GM18526 (cell line): ENCODE measurements around the gene CDK16.
A peak's percentile ranks its signal among the peaks of the same experiment; 100 is the strongest.

ENCODE experiments used
- POLR2A ChIP-seq: IDR thresholded peaks from 3 replicates; pipeline ENCODE4 v1.6.1; 2011; ENCODE audit not compliant: insufficient read length; ENCODE audit errors: extremely low read depth

The CDK16 gene

DNA sequence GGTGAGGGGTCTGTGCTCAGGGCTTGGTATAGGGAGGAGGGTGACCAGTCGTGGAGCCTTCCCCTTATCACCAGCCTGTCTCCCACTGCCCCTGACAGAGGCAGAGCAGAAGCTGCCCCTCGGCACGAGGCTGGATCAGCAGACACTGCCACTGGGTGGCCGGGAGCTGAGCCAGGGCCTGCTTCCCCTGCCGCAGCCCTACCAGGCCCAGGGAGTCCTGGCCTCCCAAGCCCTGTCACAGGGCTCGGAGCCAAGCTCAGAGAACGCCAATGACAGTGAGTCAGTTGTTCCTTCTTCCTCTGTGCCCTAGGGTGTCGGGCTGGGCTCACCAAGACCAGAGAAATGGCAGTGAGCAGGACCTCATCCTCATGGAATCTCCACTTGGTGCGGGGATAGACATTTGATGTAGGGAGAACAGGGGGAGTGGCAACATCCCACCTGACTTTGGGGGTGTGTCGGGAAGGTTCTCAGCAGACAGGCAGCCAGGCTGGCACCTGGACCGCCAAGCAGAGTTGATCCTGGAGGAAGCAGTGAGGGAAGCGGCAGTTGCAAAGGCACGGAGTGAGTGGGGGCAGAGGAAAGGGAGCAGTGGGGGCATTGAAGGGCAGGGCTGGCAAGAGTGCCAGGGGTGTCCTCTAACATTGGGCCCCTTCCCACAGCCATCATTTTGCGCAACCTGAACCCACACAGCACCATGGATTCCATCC is 39.1 kb upstream of the CDK16 start:
- no peak for TF ChIP-seq POLR2A

DNA sequence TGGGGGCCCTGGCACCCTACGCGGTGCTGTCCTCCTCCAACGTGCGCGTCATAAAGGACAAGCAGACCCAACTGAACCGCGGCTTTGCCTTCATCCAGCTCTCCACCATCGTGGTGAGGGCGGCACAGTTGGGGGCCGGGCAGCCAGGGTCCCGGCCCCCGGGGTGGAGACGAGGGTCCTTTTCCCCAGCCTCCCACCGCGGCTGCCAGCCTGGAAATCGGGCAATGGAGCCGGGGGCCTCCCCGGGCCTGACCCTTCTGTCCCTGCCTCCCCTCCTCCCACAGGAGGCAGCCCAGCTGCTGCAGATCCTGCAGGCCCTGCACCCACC is 38.6 kb upstream of the CDK16 start:
- TF ChIP-seq POLR2A: no peak

DNA sequence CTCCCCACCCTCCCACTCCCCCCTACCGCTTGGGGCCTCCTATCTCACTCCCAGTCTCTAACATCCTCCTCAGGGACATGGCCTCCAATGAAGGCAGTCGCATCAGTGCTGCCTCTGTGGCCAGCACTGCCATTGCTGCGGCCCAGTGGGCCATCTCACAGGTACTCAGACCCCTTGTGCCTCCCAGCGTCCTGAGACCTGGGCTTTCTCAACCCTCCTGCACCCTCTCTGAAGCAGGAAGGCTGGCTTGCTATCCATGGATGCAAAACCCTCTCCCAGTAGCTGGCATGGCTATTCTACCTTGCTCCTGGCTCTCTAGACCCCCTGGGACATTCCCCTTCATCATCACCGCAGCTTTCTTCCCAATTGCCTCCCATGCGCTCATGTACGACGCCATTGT is 38.1 kb upstream of the CDK16 start:
- no peak for TF ChIP-seq POLR2A

DNA sequence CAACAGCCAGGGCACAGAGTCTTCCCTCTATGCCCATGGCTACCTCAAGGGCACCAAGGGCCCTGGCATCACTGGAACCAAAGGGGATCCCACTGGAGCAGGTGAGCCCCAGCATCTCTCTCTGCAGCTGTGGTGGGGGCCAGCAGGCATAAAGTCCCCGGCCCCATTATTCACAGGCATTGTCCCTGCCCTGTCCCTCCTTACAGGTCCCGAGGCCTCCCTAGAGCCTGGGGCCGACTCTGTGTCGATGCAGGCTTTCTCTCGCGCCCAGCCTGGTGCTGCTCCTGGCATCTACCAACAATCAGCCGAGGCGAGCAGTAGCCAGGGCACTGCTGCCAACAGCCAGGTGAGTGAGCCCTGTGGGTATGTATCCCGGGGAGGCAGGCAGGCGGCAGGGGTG is 37.2 kb upstream of the CDK16 start:
- TF ChIP-seq POLR2A: no peak

DNA sequence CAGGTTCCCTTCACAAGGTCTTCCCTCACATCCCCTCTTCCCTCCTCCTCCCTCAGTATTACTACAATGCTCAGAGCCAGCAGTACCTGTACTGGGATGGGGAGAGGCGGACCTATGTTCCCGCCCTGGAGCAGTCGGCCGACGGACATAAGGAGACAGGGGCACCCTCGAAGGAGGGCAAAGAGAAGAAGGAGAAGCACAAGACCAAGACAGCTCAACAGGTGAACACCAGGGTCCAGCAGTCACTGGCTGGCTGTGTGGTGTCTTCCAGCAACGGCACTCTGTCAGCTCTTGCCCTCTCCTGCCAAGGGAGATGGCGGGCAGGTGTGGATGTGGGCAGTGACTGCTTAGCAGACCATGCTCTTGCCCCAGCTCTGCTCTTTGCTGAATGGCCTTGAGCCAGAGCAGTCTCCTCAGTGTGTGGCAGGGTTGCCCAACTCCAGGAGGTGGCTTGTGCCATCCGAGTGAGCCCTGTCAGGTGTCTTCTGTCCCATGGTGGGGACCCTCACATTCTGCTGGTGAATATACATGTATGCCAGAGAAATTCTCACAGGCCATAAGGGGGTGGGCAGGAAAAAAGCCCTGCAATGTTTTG is 36.3 kb upstream of the CDK16 start:
- TF ChIP-seq POLR2A: no peak

DNA sequence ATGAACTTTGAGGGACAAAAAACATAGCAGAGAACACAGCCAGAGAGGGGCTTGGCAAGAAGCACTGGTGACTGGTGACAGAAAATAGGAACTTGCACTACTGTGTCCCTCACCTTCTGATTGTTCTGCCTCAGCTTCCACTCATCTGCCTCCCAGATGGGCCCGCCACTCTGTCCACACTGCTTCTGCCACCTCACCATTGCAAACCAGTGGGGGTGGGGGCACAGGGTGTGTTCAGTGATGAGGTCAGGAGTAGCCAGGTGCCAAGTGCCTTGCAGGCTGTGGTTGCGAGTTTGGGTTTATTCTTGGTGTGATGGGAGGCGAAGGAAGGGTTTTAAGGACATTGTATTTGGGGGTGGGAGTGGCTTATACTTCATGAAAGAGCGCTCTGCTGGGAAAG is 34.0 kb upstream of the CDK16 start:
- no peak for TF ChIP-seq POLR2A

DNA sequence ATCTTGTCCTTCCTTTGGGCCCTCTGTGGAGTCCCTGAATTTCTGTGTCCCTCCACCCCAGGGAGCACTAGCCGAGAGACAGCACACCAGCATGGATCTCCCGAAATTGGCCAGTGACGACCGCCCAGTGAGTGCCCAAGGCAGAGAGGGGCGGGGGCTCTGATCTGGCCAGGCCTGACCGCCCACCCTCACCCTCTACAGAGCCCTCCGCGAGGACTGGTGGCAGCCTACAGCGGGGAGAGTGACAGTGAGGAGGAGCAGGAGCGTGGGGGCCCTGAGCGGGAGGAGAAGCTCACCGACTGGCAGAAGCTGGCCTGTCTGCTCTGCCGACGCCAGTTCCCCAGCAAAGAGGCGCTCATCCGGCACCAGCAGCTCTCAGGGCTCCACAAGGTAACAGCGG is 33.2 kb upstream of the CDK16 start:
- TF ChIP-seq POLR2A: no peak

DNA sequence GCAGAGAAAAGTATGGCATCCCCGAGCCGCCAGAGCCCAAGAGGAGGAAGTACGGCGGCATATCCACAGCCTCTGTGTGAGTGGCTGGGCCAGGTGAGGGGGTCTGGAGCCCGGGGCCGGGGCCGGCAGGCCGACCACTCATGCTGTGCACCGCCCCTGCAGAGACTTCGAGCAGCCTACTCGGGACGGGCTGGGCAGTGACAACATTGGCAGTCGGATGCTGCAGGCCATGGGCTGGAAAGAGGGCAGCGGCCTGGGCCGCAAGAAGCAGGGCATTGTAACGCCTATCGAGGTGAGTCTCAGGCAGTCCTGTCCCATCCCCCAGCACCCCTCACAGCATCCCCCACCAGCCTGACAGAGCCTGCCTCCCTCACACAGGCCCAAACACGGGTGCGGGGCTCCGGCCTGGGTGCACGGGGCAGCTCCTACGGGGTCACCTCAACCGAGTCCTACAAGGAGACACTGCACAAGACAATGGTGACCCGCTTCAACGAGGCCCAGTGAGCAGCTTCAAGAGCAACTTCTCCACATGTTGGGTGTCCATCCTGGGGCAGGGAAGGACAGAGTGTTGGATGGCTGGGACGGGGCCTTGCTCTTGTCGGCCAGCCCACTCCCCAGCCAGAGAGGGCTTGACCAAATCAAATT is 32.3 kb upstream of the CDK16 start:
- TF ChIP-seq POLR2A: no peak

DNA sequence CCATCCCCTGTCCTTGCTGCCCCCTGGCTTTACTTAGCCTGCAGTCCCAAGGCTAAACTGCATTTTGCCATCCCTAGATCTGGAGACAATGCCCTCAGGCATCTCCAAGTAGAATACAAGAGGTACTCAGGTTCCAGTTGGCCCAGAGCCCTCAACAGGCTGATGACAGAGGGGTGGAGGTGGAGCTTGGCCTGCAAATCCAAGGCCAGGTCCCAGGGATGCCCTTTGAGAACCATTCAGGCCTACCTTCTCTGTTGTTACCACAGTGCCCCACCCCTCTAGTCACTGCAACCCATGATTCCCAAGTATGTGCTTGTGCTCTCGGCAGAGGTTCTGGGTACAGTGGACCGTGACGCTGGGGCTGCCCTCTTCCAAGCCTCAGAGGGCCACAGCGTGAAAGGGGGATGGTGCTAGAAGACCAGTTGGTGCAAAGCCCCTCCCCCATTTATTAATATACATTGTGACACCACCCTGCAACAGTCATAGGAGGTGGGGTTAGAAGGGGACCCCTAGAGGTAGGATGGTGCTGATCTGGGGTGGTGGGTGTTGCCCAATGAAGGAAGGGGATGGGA is 31.3 kb upstream of the CDK16 start:
- no peak for TF ChIP-seq POLR2A

DNA sequence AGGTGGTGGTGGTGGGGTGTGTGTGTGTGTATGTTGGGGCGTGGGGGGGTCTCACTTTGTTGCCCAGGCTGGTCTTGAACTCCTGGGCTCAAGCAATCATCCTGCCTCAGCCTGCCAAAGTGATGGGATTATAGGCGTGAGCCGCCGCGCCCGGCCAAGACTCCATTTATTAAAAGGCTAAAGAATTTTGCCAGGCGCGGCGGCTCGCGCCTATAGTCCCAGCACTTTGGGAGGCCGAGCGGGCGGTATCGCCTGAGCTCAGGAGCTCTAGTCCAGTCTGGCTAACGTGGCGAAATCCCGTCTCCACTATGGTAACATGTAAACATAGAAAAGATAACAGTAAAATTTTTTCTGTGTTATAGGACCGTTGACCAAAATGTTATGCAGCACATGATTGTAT is 28.6 kb upstream of the CDK16 start:
- TF ChIP-seq POLR2A: no peak

DNA sequence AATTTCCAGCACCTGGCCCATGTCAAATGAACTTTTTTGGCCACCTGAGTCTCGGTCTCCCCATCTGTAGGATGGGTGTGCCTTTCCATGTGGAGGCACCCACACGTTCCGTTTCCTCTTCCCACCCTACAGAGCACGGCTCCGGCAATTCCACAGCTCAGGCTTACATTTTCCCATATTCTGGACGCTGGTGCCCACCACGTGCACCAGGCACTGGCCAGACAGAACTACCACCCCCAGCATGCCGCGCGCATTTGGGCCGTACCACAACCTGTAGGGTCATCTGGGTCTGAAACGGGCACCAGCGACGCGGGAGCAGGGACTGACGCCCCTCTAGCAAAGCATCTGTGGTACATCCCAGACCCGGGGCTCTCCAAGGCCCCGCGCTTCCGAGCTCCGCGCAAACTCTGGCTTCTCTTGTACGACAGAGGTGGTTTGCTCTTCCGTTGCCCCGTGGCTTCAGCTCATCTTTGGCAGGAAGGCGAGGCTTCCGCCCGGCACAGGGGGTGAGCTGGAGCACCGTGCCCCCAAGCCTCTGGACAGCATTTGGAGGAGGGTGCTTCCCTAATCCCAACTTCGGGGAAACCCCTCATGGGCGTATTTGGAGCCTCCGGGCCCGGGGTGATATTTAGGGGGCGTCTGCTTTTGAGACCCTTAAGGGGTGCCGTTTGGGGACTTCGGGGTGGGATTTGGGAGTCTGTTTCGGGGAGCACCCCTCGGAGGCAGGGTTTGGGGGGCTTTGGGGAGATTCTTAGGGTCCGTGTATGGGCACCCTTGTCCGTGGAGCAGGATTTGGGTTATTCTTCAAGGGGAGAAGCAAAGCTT is 27.8 kb upstream of the CDK16 start:
- TF ChIP-seq POLR2A: peak; percentile 66

DNA sequence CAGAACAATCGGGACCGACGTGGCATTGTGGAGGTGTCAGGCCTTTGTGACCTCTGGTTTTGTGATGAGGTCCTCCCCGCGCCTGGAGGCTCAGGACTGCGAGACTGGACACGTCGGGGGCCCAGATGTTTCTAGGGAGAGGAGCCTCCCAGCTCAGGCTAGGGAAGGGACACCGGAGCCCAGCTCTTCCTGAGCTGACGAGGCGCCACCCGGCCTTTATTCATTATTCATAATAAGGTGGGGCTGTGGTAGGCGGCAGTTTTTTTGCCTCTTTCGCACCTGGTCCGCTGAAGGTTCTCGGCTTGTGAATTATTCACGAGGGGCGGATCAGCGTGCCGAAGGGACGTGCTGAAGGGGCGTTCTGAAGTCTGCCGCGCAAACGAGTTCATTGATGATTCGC is 27.1 kb upstream of the CDK16 start:
- no peak for TF ChIP-seq POLR2A

DNA sequence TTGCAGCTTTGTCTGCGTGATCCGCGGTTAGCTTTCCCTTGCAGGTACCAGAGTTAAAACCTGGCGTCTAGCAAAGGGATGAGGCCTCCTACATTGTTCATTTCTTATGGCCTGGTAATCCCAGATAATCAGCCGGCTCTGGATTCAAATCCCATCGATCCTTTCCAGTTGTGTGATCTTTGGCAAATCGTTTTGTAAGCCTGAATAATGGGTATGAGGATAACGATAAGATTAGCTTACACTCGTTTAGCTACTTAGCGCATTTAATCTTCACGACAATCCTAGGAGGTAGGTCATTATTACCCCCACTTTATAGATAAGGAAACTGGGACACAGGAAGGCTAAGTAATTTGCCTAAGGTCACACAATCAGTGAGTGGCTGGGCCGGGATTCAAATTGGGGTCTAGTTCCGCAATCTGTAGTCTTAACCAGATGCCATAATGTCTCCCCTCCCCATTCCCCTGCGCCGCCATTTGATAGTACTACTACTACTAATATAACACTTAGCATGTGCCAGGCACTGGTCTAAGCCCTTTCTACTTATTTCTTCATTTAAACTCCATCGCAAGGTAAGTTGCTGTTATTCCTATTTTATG is 26.6 kb upstream of the CDK16 start:
- TF ChIP-seq POLR2A: no peak

DNA sequence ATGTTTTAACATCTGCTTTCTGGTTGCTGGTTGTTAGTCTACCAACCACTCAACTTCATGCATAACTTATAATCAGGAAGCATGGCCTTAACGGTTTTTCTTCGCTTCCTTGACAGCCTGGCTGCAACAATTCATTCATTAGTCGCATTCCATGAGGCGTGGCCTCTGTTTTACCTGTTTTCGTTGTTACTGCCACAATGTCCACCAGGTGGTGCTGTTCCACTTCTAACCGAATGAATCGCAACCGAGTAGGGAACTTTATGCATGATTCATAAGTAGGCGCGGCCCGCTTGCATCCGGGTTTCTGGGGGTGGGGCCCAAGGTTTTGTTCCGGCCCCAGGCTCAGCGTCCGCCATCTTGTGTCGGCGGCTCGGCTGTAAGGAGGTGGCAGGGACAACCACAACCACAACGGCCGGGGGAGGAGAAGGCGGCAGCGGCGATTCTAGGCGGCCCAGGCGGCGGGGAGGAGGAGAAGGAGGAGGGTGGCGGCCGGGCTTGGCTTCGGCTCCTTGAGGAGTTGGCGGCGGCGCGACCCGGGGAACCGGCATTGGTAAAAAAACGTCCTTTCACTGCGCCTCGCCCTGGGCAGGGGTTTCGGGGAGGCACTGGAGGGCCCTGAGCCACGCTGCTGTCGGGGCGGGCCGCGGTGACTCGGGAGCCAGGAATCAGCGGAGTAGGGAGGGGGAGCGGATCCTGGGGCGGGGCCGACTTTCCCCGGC is 24.8 kb upstream of the CDK16 start, which contains the start of gene UBA1:
Gene UBA1, plus strand, starts transcription at position 355 of the 719 bp plus-strand sequence. CDS start 4,974 bp downstream, outside the sequence.
- peak; percentile 91 for TF ChIP-seq POLR2A
